Peyer's patch (tissue), 4 donors: Measurements from ENCODE around the gene RBM18. TPM values are rescaled to one million over a fixed set of nuclear protein-coding genes. Genes with fewer than 3 reads are reported as not detected.

Source experiments
- DNase-seq, 3 donors: peaks; one replicate each; pipeline ENCODE4 v3.0.0-alpha.2; 2017 to 2019
- H3K27ac ChIP-seq, 4 donors: fragments of 200-600 bp; sonication (generic); one replicate each; pipeline ENCODE4 v1.5.1; 2016 to 2019
- H3K27me3 ChIP-seq, 2 donors: fragments of 200-600 bp; sonication (generic); one replicate each; pipeline ENCODE4 v1.5.1; 2019
- H3K36me3 ChIP-seq, 3 donors: fragments of 200-600 bp; sonication (generic); one replicate each; pipeline ENCODE4 v1.5.1; 2016 to 2019
- H3K4me1 ChIP-seq, 4 donors: fragments of 200-600 bp; sonication (generic); one replicate each; pipeline ENCODE4 v1.5.1; 2016 to 2019
- H3K4me3 ChIP-seq, 4 donors: fragments of 200-600 bp; sonication (generic); 1 replicate in 3 of 4; 2 replicates in 1 of 4; pipeline ENCODE4 v1.5.1; 2016 to 2019; ENCODE audit warnings: mild to moderate bottlenecking in 1 of 4
- H3K9me3 ChIP-seq, 4 donors: fragments of 200-600 bp; sonication (generic); one replicate each; pipeline ENCODE4 v1.5.1; 2016 to 2019; ENCODE audit warnings: mild to moderate bottlenecking in 1 of 4
- CTCF ChIP-seq, 6 experiments: fragments of 450-650 bp in 4 of 6; fragments of 200-600 bp in 2 of 6; sonication (generic) in 1 of 6; IDR thresholded peaks; one replicate each; pipeline ENCODE4 v1.5.1; 2017 to 2019; ENCODE audit warnings: antibody characterized with exemption in 6 of 6, mild to moderate bottlenecking in 3 of 6, moderate library complexity in 1 of 6
- POLR2A ChIP-seq, 2 donors: fragments of 450-650 bp; IDR thresholded peaks; one replicate each; pipeline ENCODE4 v1.5.1; 2017; ENCODE audit warnings: antibody characterized with exemption in 2 of 2, mild to moderate bottlenecking in 2 of 2, moderate library complexity in 2 of 2
- total RNA-seq, 4 donors: library from RNA; depleted of rRNA; stranded (reverse); fragments of >200 nt; gene quantifications; one replicate each; pipeline ENCODE4 v1.1.0, GENCODE V29; 2016

Gene RBM18
- total RNA-seq, 4 donors from 2014 or later: 4.5 to 37.1 (median 7.5) TPM

DNA sequence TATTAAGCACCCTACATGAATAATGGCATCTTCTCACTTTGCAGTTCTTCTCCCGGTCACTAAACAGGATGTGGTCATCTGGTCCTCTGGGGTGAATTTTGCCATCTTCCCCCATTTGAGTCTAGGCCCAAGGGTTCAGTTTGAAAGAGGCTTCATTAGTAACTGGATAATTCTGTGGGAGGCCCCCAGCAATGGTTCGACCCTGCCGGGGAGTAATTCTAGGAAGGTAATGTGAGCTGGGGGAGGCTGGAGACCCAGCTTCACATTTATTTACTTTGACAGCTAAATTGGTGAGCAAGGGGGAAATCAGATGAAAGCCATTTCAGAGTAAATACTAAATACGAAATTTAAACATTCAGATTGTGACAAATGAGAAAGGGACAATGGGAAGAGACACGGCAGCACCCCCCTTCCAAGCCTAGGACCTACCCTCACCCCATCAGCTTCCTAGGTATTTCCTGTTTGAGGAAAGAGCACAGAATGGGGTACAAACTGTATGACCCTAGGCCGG is 31.8 kb downstream of the RBM18 start:
- no peak overlapping the region for H3K27ac ChIP-seq
- TF ChIP-seq CTCF (IDR thresholded peaks at IDR 0.05) (no peak), POLR2A (IDR thresholded peaks at IDR 0.05) (no peak)
- peaks cover 0 to 21% of the 10 kb centered on the region in 2 donors for H3K27me3 ChIP-seq

DNA sequence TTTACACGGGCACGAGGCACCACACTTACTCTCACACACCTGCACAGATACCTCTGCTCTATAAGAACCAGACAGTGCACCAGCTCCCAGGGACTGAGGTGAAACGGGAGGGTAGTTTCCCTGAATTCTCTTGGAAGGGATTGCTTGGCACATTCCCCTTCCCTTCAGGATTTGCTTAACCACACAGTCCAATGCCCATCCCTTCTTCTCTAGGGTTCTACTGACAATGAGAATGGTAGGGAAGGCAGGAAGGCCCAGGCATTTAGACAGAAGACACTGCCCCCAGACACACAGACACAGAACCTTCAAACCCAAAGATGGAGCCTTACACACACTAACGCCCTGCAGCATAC is 35.2 kb downstream of the RBM18 start:
- Histone ChIP-seq H3K27me3 (peaks cover 0 to 46% of the 10 kb centered on the region in 2 donors), H3K4me1 (peaks cover 0 to 30% (median 5%) of the 10 kb centered on the region in 4 donors), H3K4me3 (no peak overlapping the region), H3K36me3 (no peaks in the 10 kb centered on the region), H3K9me3 (no peaks in the 10 kb centered on the region), H3K27ac (no peak overlapping the region)
- no peak for DNase-seq
- TF ChIP-seq POLR2A (IDR thresholded peaks at IDR 0.05) (no peak), CTCF (IDR thresholded peaks at IDR 0.05) (no peak)

More for the DNA sequence above, 31.8 kb downstream of the RBM18 start:
- Histone ChIP-seq H3K4me3 (no peak overlapping the region), H3K9me3 (no peaks in the 10 kb centered on the region), H3K4me1 (peaks cover 0 to 8% (median 4%) of the 10 kb centered on the region in 4 donors), H3K36me3 (no peaks in the 10 kb centered on the region)
- DNase-seq: no peak

DNA sequence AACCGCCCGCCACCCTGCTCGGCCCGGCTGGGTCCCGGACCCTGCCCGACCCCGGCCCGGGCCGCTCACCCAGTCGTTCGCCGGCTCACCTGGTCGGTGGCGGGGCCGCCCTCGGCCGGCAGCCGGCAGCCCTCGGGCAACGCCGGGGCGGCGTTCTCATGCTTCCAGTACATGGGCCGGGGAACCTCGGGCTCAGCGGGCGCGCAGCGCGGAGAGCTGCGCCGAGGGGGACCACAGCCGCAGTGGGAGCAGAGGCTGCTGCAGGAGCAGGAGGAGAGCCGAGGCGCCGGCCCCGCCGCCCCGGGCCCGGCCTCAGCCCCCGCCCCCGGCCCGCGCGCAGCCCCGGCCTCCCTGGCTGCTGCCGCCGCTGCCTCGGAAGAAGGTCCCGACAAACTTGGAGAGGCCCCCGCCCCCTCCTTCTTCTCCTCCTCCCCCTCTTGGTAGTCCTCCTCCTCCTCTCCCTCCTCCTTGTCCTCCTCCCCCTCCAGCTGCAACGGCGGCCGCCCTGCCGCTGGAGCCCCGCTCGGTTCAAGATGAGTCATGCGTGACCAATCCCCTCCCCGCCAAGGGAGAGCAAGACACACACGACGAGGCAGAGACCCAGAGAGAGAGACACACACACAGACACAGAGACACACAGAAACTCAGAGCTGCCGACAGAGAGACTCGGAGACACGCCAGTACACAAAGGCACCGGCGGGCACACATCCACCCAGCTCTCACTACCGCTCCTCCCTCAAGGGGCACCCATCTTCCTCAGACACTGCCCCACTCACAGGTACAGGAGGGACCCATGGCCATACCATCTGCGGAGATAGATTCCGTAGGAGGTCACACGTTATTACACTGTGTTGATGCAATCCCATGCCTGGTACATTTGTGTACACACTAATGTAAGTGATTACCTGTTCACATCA is 35.8 kb downstream of the RBM18 start, which contains the start of gene LHX6:
LHX6 (minus strand) TSS at position 390 of the 917 bp plus-strand sequence; CDS start at position 173, 217 bp downstream.
- H3K36me3 ChIP-seq: no peaks in the 10 kb centered on the region
- H3K9me3 ChIP-seq: no peaks in the 10 kb centered on the region
- peak within 1 kb of the TSS in 3 of 4 donors; percentile 39 to 45 (median 39) for H3K4me3 ChIP-seq
- no peak within 1 kb of the TSS for H3K27ac ChIP-seq
- no peak for TF ChIP-seq POLR2A (IDR thresholded peaks at IDR 0.05)
- TF ChIP-seq CTCF (IDR thresholded peaks at IDR 0.05): no peak
- DNase-seq: no peak
- H3K4me1 ChIP-seq: peaks cover 0 to 30% (median 5%) of the 10 kb centered on the region in 4 donors
- peaks cover 0 to 46% of the 10 kb centered on the region in 2 donors for H3K27me3 ChIP-seq

GRCh38 chr9:122228191-122228567 is 36.5 kb downstream of the RBM18 start:
- H3K4me1 ChIP-seq: peaks cover 0 to 30% (median 5%) of the 10 kb centered on the region in 4 donors
- DNase-seq: no peak
- no peaks in the 10 kb centered on the region for H3K36me3 ChIP-seq
- no peaks in the 10 kb centered on the region for H3K9me3 ChIP-seq
- H3K27ac ChIP-seq: no peak overlapping the region
- peaks cover 0 to 46% of the 10 kb centered on the region in 2 donors for H3K27me3 ChIP-seq
- TF ChIP-seq POLR2A (IDR thresholded peaks at IDR 0.05) (no peak), CTCF (IDR thresholded peaks at IDR 0.05) (no peak)
- H3K4me3 ChIP-seq: peak overlapping the region in 3 of 4 donors; percentile 39 to 45 (median 39)

GRCh38 chr9:122227575-122227900 is 37.1 kb downstream of the RBM18 start:
- DNase-seq: no peak
- peaks cover 0 to 30% (median 5%) of the 10 kb centered on the region in 4 donors for H3K4me1 ChIP-seq
- H3K36me3 ChIP-seq: no peaks in the 10 kb centered on the region
- peak overlapping the region in 1 of 4 donors; percentile 45 for H3K4me3 ChIP-seq
- peaks cover 0 to 46% of the 10 kb centered on the region in 2 donors for H3K27me3 ChIP-seq
- no peak overlapping the region for H3K27ac ChIP-seq
- no peaks in the 10 kb centered on the region for H3K9me3 ChIP-seq
- TF ChIP-seq POLR2A (IDR thresholded peaks at IDR 0.05) (no peak), CTCF (IDR thresholded peaks at IDR 0.05) (no peak)
